ENCODE data around the gene LIX1L. TPM values are rescaled to one million over a fixed set of nuclear protein-coding genes. Genes with fewer than 3 reads are reported as not detected.

Gene LIX1L
- total RNA-seq, 2 experiments from 2014 or later: 11.6 to 26.3 TPM

DNA sequence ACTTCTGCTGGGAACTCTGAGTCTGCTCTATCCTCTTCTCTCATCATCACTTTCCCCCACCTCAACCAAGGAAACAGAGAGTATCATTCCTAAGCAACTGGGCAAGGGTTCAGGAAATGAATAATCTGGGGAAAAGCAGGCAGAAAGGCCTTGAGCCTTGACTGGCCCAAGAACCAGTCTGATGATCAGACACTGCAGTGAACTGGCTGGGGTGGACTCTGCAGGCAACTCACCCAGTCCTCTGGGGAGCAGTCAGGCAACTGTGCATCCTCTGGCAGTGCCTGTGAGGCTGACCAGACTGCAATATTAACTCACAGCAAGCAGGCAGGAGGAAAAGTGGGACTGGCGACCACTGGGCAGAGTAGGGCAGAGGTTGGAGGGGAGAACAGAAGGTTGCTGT lies 73.1 kb downstream of the LIX1L start:
- no peak overlapping the region for H3K4me2 ChIP-seq (ENCODE audit: low read length)
- no peaks in the 10 kb centered on the region for H4K20me1 ChIP-seq (ENCODE audit: insufficient read depth, low read length)
- H3K4me1 ChIP-seq (ENCODE audit: insufficient read depth, low read length, poor library complexity, severe bottlenecking): no peaks in the 10 kb centered on the region
- no peak overlapping the region for H3K4me3 ChIP-seq (ENCODE audit: low read depth, low read length, poor library complexity, severe bottlenecking)
- BruUV-seq (replicated peaks): no TSS peak
- no peak overlapping the region for H3K27ac ChIP-seq (ENCODE audit: low read depth, low read length, poor library complexity, severe bottlenecking)
- H3K9me3 ChIP-seq (ENCODE audit: low read length): no peaks in the 10 kb centered on the region
- POLR2A ChIA-PET: interaction anchor here (0.6 to 1.1 kb wide), 3 partner anchors 25 to 167 kb away, joined by 3 to 4 read pairs (median 3); no protein-coding TSS in a partner anchor
- DNase-seq (ENCODE audit: low spot score): no peak
- CTCF ChIA-PET (ENCODE audit: unreplicated experiment): no interaction called here
- H3K9me2 ChIP-seq (ENCODE audit: insufficient read depth, low read length): no peaks in the 10 kb centered on the region
- H2AFZ ChIP-seq (ENCODE audit: low read length): no peak overlapping the region
- no peaks in the 10 kb centered on the region for H3K79me2 ChIP-seq (ENCODE audit: insufficient read depth, low read depth, low read length)
- intact Hi-C loops (cut with micrococcal nuclease; ENCODE audit: unreplicated experiment): no loop called here
- no peaks in the 10 kb centered on the region for H3K36me3 ChIP-seq (ENCODE audit: insufficient read depth, low read length)
- TF ChIP-seq, protein P1, sequence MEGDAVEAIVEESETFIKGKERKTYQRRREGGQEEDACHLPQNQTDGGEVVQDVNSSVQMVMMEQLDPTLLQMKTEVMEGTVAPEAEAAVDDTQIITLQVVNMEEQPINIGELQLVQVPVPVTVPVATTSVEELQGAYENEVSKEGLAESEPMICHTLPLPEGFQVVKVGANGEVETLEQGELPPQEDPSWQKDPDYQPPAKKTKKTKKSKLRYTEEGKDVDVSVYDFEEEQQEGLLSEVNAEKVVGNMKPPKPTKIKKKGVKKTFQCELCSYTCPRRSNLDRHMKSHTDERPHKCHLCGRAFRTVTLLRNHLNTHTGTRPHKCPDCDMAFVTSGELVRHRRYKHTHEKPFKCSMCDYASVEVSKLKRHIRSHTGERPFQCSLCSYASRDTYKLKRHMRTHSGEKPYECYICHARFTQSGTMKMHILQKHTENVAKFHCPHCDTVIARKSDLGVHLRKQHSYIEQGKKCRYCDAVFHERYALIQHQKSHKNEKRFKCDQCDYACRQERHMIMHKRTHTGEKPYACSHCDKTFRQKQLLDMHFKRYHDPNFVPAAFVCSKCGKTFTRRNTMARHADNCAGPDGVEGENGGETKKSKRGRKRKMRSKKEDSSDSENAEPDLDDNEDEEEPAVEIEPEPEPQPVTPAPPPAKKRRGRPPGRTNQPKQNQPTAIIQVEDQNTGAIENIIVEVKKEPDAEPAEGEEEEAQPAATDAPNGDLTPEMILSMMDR (conservative IDR thresholded peaks at IDR 0.05; ENCODE audit: low read length): no peak
- TF ChIP-seq EZH2phosphoT487 (IDR thresholded peaks at IDR 0.05; ENCODE audit: borderline replicate concordance, low read depth, low read length): no peak

Other genes starting within 250 kb of the LIX1L start
- gene CD160, start 238.5 kb downstream of the LIX1L start, total RNA-seq (2014; rRNA removed; shearing (Covaris generic)): 0.23 TPM in 1 of 2 replicates, not detected in the other
- gene CD160, start 238.5 kb downstream of the LIX1L start, total RNA-seq (2022): not detected in 2 replicates
- 14.7 and 14.8 TPM in 2 replicates for gene RNF115, start 133.9 kb downstream of the LIX1L start, total RNA-seq (2014; rRNA removed; shearing (Covaris generic))
- 23.9 and 24.0 TPM in 2 replicates for gene RNF115, start 133.9 kb downstream of the LIX1L start, total RNA-seq (2022)
- gene POLR3C, start 133.8 kb downstream of the LIX1L start, total RNA-seq (2014; rRNA removed; shearing (Covaris generic)): 48.9 and 57.1 TPM in 2 replicates
- 78.8 and 80.0 TPM in 2 replicates for gene POLR3C, start 133.8 kb downstream of the LIX1L start, total RNA-seq (2022)
- gene NUDT17, start 112.4 kb downstream of the LIX1L start, total RNA-seq (2014; rRNA removed; shearing (Covaris generic)): 10.8 and 16.9 TPM in 2 replicates
- 39.3 and 39.4 TPM in 2 replicates for gene NUDT17, start 112.4 kb downstream of the LIX1L start, total RNA-seq (2022)
- gene PIAS3, start 98.9 kb downstream of the LIX1L start, total RNA-seq (2014; rRNA removed; shearing (Covaris generic)): 7.8 and 9.4 TPM in 2 replicates
- gene PIAS3, start 98.9 kb downstream of the LIX1L start, total RNA-seq (2022): 28.1 and 32.8 TPM in 2 replicates
- gene ANKRD35, start 72.2 kb downstream of the LIX1L start, total RNA-seq (2014; rRNA removed; shearing (Covaris generic)): not detected in 2 replicates
- gene ANKRD35, start 72.2 kb downstream of the LIX1L start, total RNA-seq (2022): not detected in 2 replicates
- 0.82 and 1.5 TPM in 2 replicates for gene ITGA10, start 48.0 kb downstream of the LIX1L start, total RNA-seq (2014; rRNA removed; shearing (Covaris generic))
- gene ITGA10, start 48.0 kb downstream of the LIX1L start, total RNA-seq (2022): 0.87 and 1.5 TPM in 2 replicates
- 18.2 and 19.5 TPM in 2 replicates for gene PEX11B, start 39.3 kb downstream of the LIX1L start, total RNA-seq (2014; rRNA removed; shearing (Covaris generic))
- gene PEX11B, start 39.3 kb downstream of the LIX1L start, total RNA-seq (2022): 29.8 and 32.9 TPM in 2 replicates
- gene RBM8A, start 30.5 kb downstream of the LIX1L start, total RNA-seq (2014; rRNA removed; shearing (Covaris generic)): 135 and 239 TPM in 2 replicates
- 177 and 200 TPM in 2 replicates for gene RBM8A, start 30.5 kb downstream of the LIX1L start, total RNA-seq (2022)
- 0.62 and 1.9 TPM in 2 replicates for gene ANKRD34A, start 6.6 kb upstream of the LIX1L start, total RNA-seq (2014; rRNA removed; shearing (Covaris generic))
- gene ANKRD34A, start 6.6 kb upstream of the LIX1L start, total RNA-seq (2022): 4.5 and 4.8 TPM in 2 replicates
- 19.8 and 29.8 TPM in 2 replicates for gene POLR3GL, start 6.7 kb upstream of the LIX1L start, total RNA-seq (2014; rRNA removed; shearing (Covaris generic))
- 27.3 and 30.7 TPM in 2 replicates for gene POLR3GL, start 6.7 kb upstream of the LIX1L start, total RNA-seq (2022)
- 99.9 and 144 TPM in 2 replicates for gene TXNIP, start 38.6 kb upstream of the LIX1L start, total RNA-seq (2014; rRNA removed; shearing (Covaris generic))
- gene TXNIP, start 38.6 kb upstream of the LIX1L start, total RNA-seq (2022): 50.3 and 76.8 TPM in 2 replicates
- gene HJV, start 63.7 kb upstream of the LIX1L start, total RNA-seq (2014; rRNA removed; shearing (Covaris generic)): not detected in 2 replicates
- not detected in 2 replicates for gene HJV, start 63.7 kb upstream of the LIX1L start, total RNA-seq (2022)
- 1.0 and 1.2 TPM in 2 replicates for gene NBPF10, start 186.8 kb upstream of the LIX1L start, total RNA-seq (2014; rRNA removed; shearing (Covaris generic))
- gene NBPF10, start 186.8 kb upstream of the LIX1L start, total RNA-seq (2022): 2.4 and 2.7 TPM in 2 replicates

All from OCI-LY7 (cell line).